K562 (cell line): ENCODE data around the gene ZBTB7A. TPM values are rescaled to one million over a fixed set of nuclear protein-coding genes. Genes with fewer than 3 reads are reported as not detected.

Experiments used
- ATAC-seq: fragments of 200-7000 bp; cut with Tn5 transposase; 3 replicates; pipeline ENCODE4 v1.9.1; 2020; ENCODE audit warnings: moderate library complexity
- BruUV-seq: library from RNA; stranded (reverse); fragments of 400-500 nt; replicated peaks from 2 replicates; lab custom pipeline; 2021; lab: Mats Ljungman, UMichigan
- CTCF ChIA-PET: fragments of 300-600 bp; formaldehyde crosslinking; extraction: SDS; loops from one replicate; lab custom pipeline; 2021; ENCODE audit warnings: low intra/inter-chr PET ratio; lab: Yijun Ruan, JAX
- POLR2A ChIA-PET: fragments of 300-600, 350-650 bp; sonication (Branson Sonifier 250); formaldehyde crosslinking; extraction: SDS; loops from one replicate; lab custom pipeline; 2021; ENCODE audit warnings: antibody characterized with exemption, inconsistent platforms; lab: Yijun Ruan, JAX
- DNase-seq, 4 experiments: peaks; one replicate each; pipeline versions ENCODE4 v3.0.0 to v3.0.0-alpha.2; 2011 to 2018; ENCODE audit warnings: low spot score in 3 of 4, mixed read lengths in 3 of 4; ENCODE audit errors: extremely low read depth in 1 of 4
- FAIRE-seq: peaks from 2 replicates; lab custom pipeline; 2011; peaks lifted over from hg19 to GRCh38; lab: Jason Lieb, UNC
- H2AFZ ChIP-seq: 2 replicates; pipeline ENCODE4 v1.6.0; 2011; ENCODE audit warnings: low read depth, low read length, control low read depth, inconsistent platforms
- H3K27ac ChIP-seq: fragments of 200-600 bp; 3 replicates; pipeline ENCODE4 v1.8.0; 2011; ENCODE audit warnings: low read depth, mild to moderate bottlenecking, control low read depth, inconsistent platforms, low read length, moderate library complexity, mixed read lengths; ENCODE audit errors: extremely low read depth
- H3K27me3 ChIP-seq, 2 experiments: fragments of 300-600 bp in 1 of 2; 2 replicates in 1 of 2; 3 replicates in 1 of 2; pipeline versions ENCODE4 v1.6.0 to v1.8.0; 2011; ENCODE audit warnings: inconsistent platforms in 2 of 2, low read length in 2 of 2, mild to moderate bottlenecking in 1 of 2, mixed read lengths in 1 of 2, moderate library complexity in 1 of 2; ENCODE audit not compliant: control insufficient read depth in 2 of 2, insufficient read depth in 2 of 2
- H3K36me3 ChIP-seq: fragments of 300-600 bp; 3 replicates; pipeline ENCODE4 v1.8.0; 2011; ENCODE audit warnings: mild to moderate bottlenecking, low read length, inconsistent platforms; ENCODE audit not compliant: control insufficient read depth, insufficient read depth
- H3K4me1 ChIP-seq, 2 experiments: fragments of 200-600 bp in 1 of 2; replicated peaks in 1 of 2; 2 replicates in 1 of 2; 3 replicates in 1 of 2; pipeline versions ENCODE4 v1.5.1 to v1.8.0; 2011; ENCODE audit warnings: inconsistent platforms in 2 of 2, low read length in 2 of 2, mild to moderate bottlenecking in 1 of 2, mixed read lengths in 1 of 2, moderate library complexity in 1 of 2; ENCODE audit not compliant: control insufficient read depth in 2 of 2, insufficient read depth in 2 of 2
- H3K4me2 ChIP-seq: 2 replicates; pipeline ENCODE4 v1.6.1; 2011; ENCODE audit warnings: low read length, control low read depth, inconsistent platforms, mixed read lengths; ENCODE audit not compliant: insufficient read depth
- H3K4me3 ChIP-seq: fragments of 200-600 bp; sonication (generic), shearing (Covaris generic); 2 replicates; pipeline ENCODE4 v1.5.1; 2016; ENCODE audit warnings: control low read depth, inconsistent platforms
- H3K79me2 ChIP-seq: fragments of 200-600 bp; 3 replicates; pipeline ENCODE4 v1.8.0; 2011; ENCODE audit warnings: low read length, inconsistent platforms; ENCODE audit not compliant: control insufficient read depth, insufficient read depth
- H3K9ac ChIP-seq, 2 experiments: 2 replicates each; pipeline versions ENCODE4 v1.6.0 to v1.6.1; 2011; ENCODE audit warnings: low read depth in 2 of 2, low read length in 2 of 2, control low read depth in 1 of 2, inconsistent platforms in 1 of 2, mild to moderate bottlenecking in 1 of 2, mixed read lengths in 1 of 2; ENCODE audit not compliant: insufficient read depth in 1 of 2
- H3K9me1 ChIP-seq: one replicate; pipeline ENCODE4 v1.6.0; 2011; ENCODE audit warnings: inconsistent platforms, mild to moderate bottlenecking, low read length, moderate library complexity; ENCODE audit not compliant: control insufficient read depth, insufficient read depth
- H3K9me3 ChIP-seq: replicated peaks from 2 replicates; pipeline ENCODE4 v1.5.1; 2011; ENCODE audit warnings: low read depth, low read length, inconsistent platforms; ENCODE audit not compliant: control insufficient read depth, insufficient read depth
- H4K20me1 ChIP-seq: replicated peaks from 2 replicates; pipeline ENCODE4 v1.6.1; 2011; ENCODE audit warnings: low read length, inconsistent platforms, mixed read lengths; ENCODE audit not compliant: control insufficient read depth, insufficient read depth
- E2F5 ChIP-seq: sonication (generic); formaldehyde crosslinking; IDR thresholded peaks from 2 replicates; pipeline ENCODE4 v1.8.0; 2022; ENCODE audit warnings: mild to moderate bottlenecking, missing genetic modification reagents
- FOXJ3 ChIP-seq: sonication (generic); formaldehyde crosslinking; IDR thresholded peaks from 2 replicates; pipeline ENCODE4 v1.4.0; 2020; ENCODE audit warnings: mild to moderate bottlenecking, missing genetic modification reagents
- HNRNPL ChIP-seq: fragments of 200-400 bp; formaldehyde crosslinking; IDR thresholded peaks from 2 replicates; pipeline ENCODE4 v1.6.1; 2017; ENCODE audit warnings: low read depth, mild to moderate bottlenecking, low read length
- LCOR ChIP-seq: sonication (generic); formaldehyde crosslinking; IDR thresholded peaks from 2 replicates; pipeline ENCODE4 v1.8.0; 2022; ENCODE audit warnings: mild to moderate bottlenecking, missing genetic modification reagents
- RCOR1 ChIP-seq, 2 experiments: IDR thresholded peaks; 2 replicates each; pipeline ENCODE4 v1.6.1; 2012; ENCODE audit warnings: low read depth in 2 of 2, low read length in 2 of 2, borderline replicate concordance in 1 of 2, improper control_type of control experiment in 1 of 2
- RERE ChIP-seq: sonication (generic); formaldehyde crosslinking; IDR thresholded peaks from 2 replicates; pipeline ENCODE4 v1.8.0; 2023; ENCODE audit warnings: missing genetic modification reagents, mild to moderate bottlenecking, borderline replicate concordance
- SMAD4 ChIP-seq: fragments of 250-450 bp; sonication (Bioruptor Pico); conservative IDR thresholded peaks from 2 replicates; pipeline ENCODE4 v1.8.0; 2021; ENCODE audit warnings: inconsistent platforms, mild to moderate bottlenecking, moderate library complexity
- SMARCA4 ChIP-seq: fragments of 450-650 bp; IDR thresholded peaks from 2 replicates; pipeline ENCODE4 v1.6.1; 2016
- SMARCA5 ChIP-seq: fragments of 450-650 bp; IDR thresholded peaks from 2 replicates; pipeline ENCODE4 v1.6.1; 2016
- TAF15 ChIP-seq: fragments of 200-400 bp; formaldehyde crosslinking; IDR thresholded peaks from 2 replicates; pipeline ENCODE4 v1.6.1; 2017; ENCODE audit warnings: mild to moderate bottlenecking, low read depth, low read length, moderate library complexity
- ZFP91 ChIP-seq: sonication (generic); formaldehyde crosslinking; IDR thresholded peaks from 2 replicates; pipeline ENCODE4 v1.8.0; 2022; ENCODE audit warnings: mild to moderate bottlenecking, missing genetic modification reagents
- ZNF146 ChIP-seq: IDR thresholded peaks from one replicate; pipeline ENCODE4 v1.6.1; 2018; ENCODE audit warnings: missing compliant biosample characterization; ENCODE audit not compliant: unreplicated experiment
- ZNF668 ChIP-seq: fragments of 250-450 bp; sonication (Bioruptor Pico); IDR thresholded peaks from 2 replicates; pipeline ENCODE4 v1.8.0; 2022; ENCODE audit warnings: mild to moderate bottlenecking, inconsistent platforms
- ZNF696 ChIP-seq: fragments of 250-450 bp; sonication (Bioruptor Pico); conservative IDR thresholded peaks from 2 replicates; pipeline ENCODE4 v1.4.0; 2020; ENCODE audit warnings: mild to moderate bottlenecking, moderate library complexity
- WGBS: fragments of 100-300 bp; shearing (Covaris generic); methylation state at CpG from one replicate; pipeline ENCODE4 v1.1.6; 2016; ENCODE audit warnings: low coverage, mixed read lengths; ENCODE audit not compliant: insufficient coverage; ENCODE audit errors: missing lambda C conversion rate; 5-methylcytosine and 5-hydroxymethylcytosine counted together
- in situ Hi-C: fragments of 300-500 bp; cut with MboI; formaldehyde crosslinking; loops from 4 replicates; pipeline ENCODE4 v1.15.0; 2018; ENCODE audit warnings: inconsistent platforms, mixed read lengths
- intact Hi-C: fragments of 100-400 bp; cut with micrococcal nuclease; formaldehyde crosslinking; loops from 2 replicates; pipeline ENCODE4 v1.14.2; 2022
- polyA plus RNA-seq, 8 experiments: library from polyadenylated mRNA; depleted of rRNA in 4 of 8; stranded (reverse) in 5 of 8; unstranded in 3 of 8; fragments of >200 nt; fragmentation: Nextera tagmentation in 2 of 8; fragmentation: Illumina TruSeq in 1 of 8; extraction: Ambion mirVana in 2 of 8; extraction: Trizol in 1 of 8; gene quantifications; 2 replicates each; pipeline versions ENCODE4 v1.2.1 to v1.2.3, GENCODE V29; 2011 to 2014; ENCODE audit warnings: inconsistent platforms in 1 of 8, missing spikeins in 1 of 8
- total RNA-seq, 7 experiments: library from RNA; depleted of rRNA in 6 of 7; stranded (reverse); fragments of >200 nt in 6 of 7; fragmentation: Illumina TruSeq in 2 of 7; extraction: Trizol in 2 of 7; gene quantifications; 2 replicates each; pipeline versions ENCODE4 v1.2.1 to v1.2.3, GENCODE V29; 2011 to 2021; ENCODE audit warnings: low replicate concordance in 1 of 7

The ZBTB7A gene
- total and polyA plus RNA-seq, 9 of the 15 experiments (the other 6 are each of a cell fraction or from before 2014, with no cell fraction given), result 0.11 to 34.0 (median 4.6) TPM

GRCh38 chr19:4057931-4058692 is 8.6 kb downstream of the ZBTB7A start:
- H3K27me3 ChIP-seq, result no peaks in the 10 kb centered on the region
- peaks cover 83% of the 10 kb centered on the region; the same call in 2 of the 3 replicates for H3K36me3 ChIP-seq
- CTCF ChIA-PET, result interaction anchor here (0.5 kb wide), 1 partner anchor 341 kb away, joined by 5 read pairs; no protein-coding TSS in a partner anchor
- peak overlapping the region; percentile 66 for H3K4me2 ChIP-seq
- peaks cover 60% of the 10 kb centered on the region for H4K20me1 ChIP-seq
- peaks cover 30 to 66% of the 10 kb centered on the region in 2 experiments; a peak in 4 of 5 replicates for H3K4me1 ChIP-seq
- peak overlapping the region; percentile 33; the same call in 1 of the 2 replicates for H3K4me3 ChIP-seq
- peak overlapping the region; percentile 76 to 95 for H3K9ac ChIP-seq
- H3K9me3 ChIP-seq, result no peaks in the 10 kb centered on the region; the same call in 1 of the 2 replicates
- no TSS peak for BruUV-seq
- peaks cover 99% of the 10 kb centered on the region for H3K79me2 ChIP-seq
- peak; percentile 92 for FAIRE-seq
- peak overlapping the region; percentile 88 for H3K27ac ChIP-seq
- WGBS, result 35% methylated on average over 11 of the region's 22 CpGs
- intact Hi-C loops, result no loop called here
- peak; percentile 89 for ATAC-seq
- DNase-seq, result peak; percentile 82 to 92 (median 87)
- peaks cover 14% of the 10 kb centered on the region for H3K9me1 ChIP-seq
- no peak overlapping the region for H2AFZ ChIP-seq
- in situ Hi-C loops, result no loop called here
- POLR2A ChIA-PET, result interaction anchor here (0.5 to 1.8 kb wide), 6 partner anchors 9 to 73 kb away, joined by 3 to 7 read pairs (median 3); no protein-coding TSS in a partner anchor
- TF ChIP-seq FOXJ3 (CRISPR knock-in tag), result no peak
- TF ChIP-seq ZNF146 (CRISPR knock-in tag), result no peak
- TF ChIP-seq LCOR (CRISPR knock-in tag), result no peak
- TF ChIP-seq TAF15, result no peak
- TF ChIP-seq RCOR1 (IDR thresholded peaks at IDR 0.05; ENCODE audit: borderline replicate concordance in 1 of 2, low read depth in 2 of 2, low read length in 2 of 2), result peak in 1 of 2 experiments; percentile 95; a peak in 2 of 4 replicates
- TF ChIP-seq HNRNPL, result no peak
- no peak for TF ChIP-seq SMAD4
- TF ChIP-seq RERE (CRISPR knock-in tag), result no peak
- peak; percentile 92 for TF ChIP-seq SMARCA5
- TF ChIP-seq SMARCA4, result peak; percentile 79
- TF ChIP-seq ZNF668 (CRISPR knock-in tag), result no peak
- no peak for TF ChIP-seq ZNF696 (CRISPR knock-in tag)
- 0 out of 2 replicates have a peak, but pooled peaks have one; percentile 54 for TF ChIP-seq E2F5 (CRISPR knock-in tag)
- no peak for TF ChIP-seq ZFP91 (CRISPR knock-in tag)
